Measurements from ENCODE around the gene STYXL1.

STYXL1 gene

GRCh38 chr7:75992083-75992755, 55.6 kb downstream of the STYXL1 start:
- no peak for DNase-seq (ENCODE audit: low spot score)

- DNase-seq (ENCODE audit: low spot score): no peak
Observed at GRCh38 chr7:75991531-75992082, 56.2 kb downstream of the STYXL1 start.

- no peak for DNase-seq (ENCODE audit: low spot score)
Observed at GRCh38 chr7:75989500-75990388, 58.1 kb downstream of the STYXL1 start.

- no peak for DNase-seq (ENCODE audit: low spot score)
Observed at GRCh38 chr7:75988568-75989499, 59.0 kb downstream of the STYXL1 start.

GRCh38 chr7:75987805-75988567, 59.8 kb downstream of the STYXL1 start:
- no peak for DNase-seq (ENCODE audit: low spot score)

- no peak for DNase-seq (ENCODE audit: low spot score)
Observed at GRCh38 chr7:75987026-75987804, 60.6 kb downstream of the STYXL1 start.

GRCh38 chr7:75986147-75986781, 61.5 kb downstream of the STYXL1 start:
- DNase-seq (ENCODE audit: low spot score): no peak

GRCh38 chr7:75985518-75986146, 62.2 kb downstream of the STYXL1 start:
- DNase-seq (ENCODE audit: low spot score): no peak

GRCh38 chr7:75985009-75985517, 62.7 kb downstream of the STYXL1 start:
- no peak for DNase-seq (ENCODE audit: low spot score)

- no peak for DNase-seq (ENCODE audit: low spot score)
Observed at GRCh38 chr7:75984130-75985008, 63.4 kb downstream of the STYXL1 start.

GRCh38 chr7:75983471-75984129, 64.2 kb downstream of the STYXL1 start:
- DNase-seq (ENCODE audit: low spot score): no peak

GRCh38 chr7:75982306-75983064, 65.3 kb downstream of the STYXL1 start:
- no peak for DNase-seq (ENCODE audit: low spot score)

- no peak for DNase-seq (ENCODE audit: low spot score)
Observed at GRCh38 chr7:75981453-75982305, 66.1 kb downstream of the STYXL1 start.

- no peak for DNase-seq (ENCODE audit: low spot score)
Observed at GRCh38 chr7:75981203-75981452, 66.7 kb downstream of the STYXL1 start.

- no peak for DNase-seq (ENCODE audit: low spot score)
Observed at GRCh38 chr7:75980430-75981202, 67.2 kb downstream of the STYXL1 start.
